ENCODE results near the gene RPP30. TPM values are rescaled to one million over a fixed set of nuclear protein-coding genes. Genes with fewer than 3 reads are reported as not detected.

Gene RPP30
- total and polyA plus RNA-seq, 2 experiments from 2014 or later = 31.3 to 54.6 TPM

- H3K9me2 ChIP-seq (ENCODE audit: insufficient read depth) = no peaks in the 10 kb centered on the region
- peaks cover 17% of the 10 kb centered on the region for H3K4me1 ChIP-seq (ENCODE audit: insufficient read depth)
- H3K4me2 ChIP-seq (ENCODE audit: unreplicated experiment) = no peak overlapping the region
- H3K27me3 ChIP-seq (replicated peaks; ENCODE audit: insufficient read depth) = no peaks in the 10 kb centered on the region
- DNase-seq = peak; percentile 34
- no peaks in the 10 kb centered on the region for H4K20me1 ChIP-seq (ENCODE audit: insufficient read depth)
- no peaks in the 10 kb centered on the region for H3K36me3 ChIP-seq (ENCODE audit: low read depth)
- H3F3A ChIP-seq (ENCODE audit: insufficient read depth) = 0 out of 2 replicates have a peak, but pooled peaks cover 8% of the 10 kb centered on the region
- H3K4me3 ChIP-seq = no peak overlapping the region
- no peaks in the 10 kb centered on the region for H3K79me2 ChIP-seq (ENCODE audit: insufficient read depth)
- H3K9me3 ChIP-seq (ENCODE audit: low read depth) = no peaks in the 10 kb centered on the region
- in situ Hi-C loops (cut with MboI) = no loop called here
- no peak overlapping the region; the same call in 1 of the 2 replicates for H3K27ac ChIP-seq
- TF ChIP-seq EZH2phosphoT487 (IDR thresholded peaks at IDR 0.05; ENCODE audit: insufficient read depth, low read depth) = no peak
- no peak for TF ChIP-seq EZH2 (IDR thresholded peaks at IDR 0.05; ENCODE audit: insufficient read depth, poor library complexity, severe bottlenecking)
- H3K9ac ChIP-seq = no peak overlapping the region
- 81 to 84% methylated on average over 5 of the region's 5 CpGs for WGBS, 2 experiments (ENCODE audit: low coverage in 1 of 2, low lambda C conversion rate in 2 of 2, missing lambda C conversion rate in 2 of 2)
- peak overlapping the region; percentile 30; the same call in 1 of the 2 replicates for H2AFZ ChIP-seq
These were observed 75.5 kb downstream of the RPP30 start for GRCh38 chr10:90947030-90947960.

Small RNA genes lying within 50 kb of the gene (small RNA-seq; reads per million reads assigned to genes)
- not detected for gene RF00019 (ENCODE audit: low read depth, low replicate concordance)
- gene RNU6-740P (ENCODE audit: low read depth, low replicate concordance) = not detected

Other genes starting within 250 kb of the RPP30 start
- gene HTR7, start 13.9 kb upstream of the RPP30 start, total RNA-seq (2014; rRNA removed; shearing (Covaris generic)) = 0.89 and 1.2 TPM in 2 replicates
- gene HTR7, start 13.9 kb upstream of the RPP30 start, polyA plus RNA-seq (2016; fragmentation: Nextera tagmentation; extraction: Ambion mirVana) = 0.53 and 0.65 TPM in 2 replicates
- 8.3 and 10.9 TPM in 2 replicates for gene ANKRD1, start 49.1 kb downstream of the RPP30 start, total RNA-seq (2014; rRNA removed; shearing (Covaris generic))
- 3.6 and 3.7 TPM in 2 replicates for gene ANKRD1, start 49.1 kb downstream of the RPP30 start, polyA plus RNA-seq (2016; fragmentation: Nextera tagmentation; extraction: Ambion mirVana)

Measured in GM23248 (cell line).